Nephron (organoid): ENCODE results near the gene R3HDM2.

Experiments used
- H3K27ac Mint-ChIP-seq, 3 experiments: 2 replicates each; pipeline ENCODE4 v1.8.0; 2020; ENCODE audit warnings: mixed read lengths in 3 of 3, mild to moderate bottlenecking in 2 of 3, moderate library complexity in 1 of 3
- H3K27me3 Mint-ChIP-seq: 2 replicates; pipeline ENCODE4 v1.8.0; 2021; ENCODE audit warnings: low read depth, mild to moderate bottlenecking, moderate library complexity, mixed read lengths
- H3K36me3 Mint-ChIP-seq: 2 replicates; pipeline ENCODE4 v1.8.0; 2020; ENCODE audit warnings: low read depth, mixed read lengths
- H3K4me1 Mint-ChIP-seq: 2 replicates; pipeline ENCODE4 v1.8.0; 2020; ENCODE audit warnings: mixed read lengths
- H3K4me3 Mint-ChIP-seq, 3 experiments: 2 replicates each; pipeline ENCODE4 v1.8.0; 2020; ENCODE audit warnings: mild to moderate bottlenecking in 3 of 3, mixed read lengths in 3 of 3, moderate library complexity in 2 of 3
- H3K9me3 Mint-ChIP-seq: 2 replicates; pipeline ENCODE4 v1.8.0; 2020; ENCODE audit warnings: mixed read lengths
- CTCF ChIP-seq, 3 experiments: fragments of 200-600 bp; sonication (generic); IDR thresholded peaks; one replicate each; pipeline ENCODE4 v1.5.0; 2021; ENCODE audit warnings: antibody characterized with exemption in 3 of 3; ENCODE audit not compliant: unreplicated experiment in 3 of 3

Gene R3HDM2

DNA sequence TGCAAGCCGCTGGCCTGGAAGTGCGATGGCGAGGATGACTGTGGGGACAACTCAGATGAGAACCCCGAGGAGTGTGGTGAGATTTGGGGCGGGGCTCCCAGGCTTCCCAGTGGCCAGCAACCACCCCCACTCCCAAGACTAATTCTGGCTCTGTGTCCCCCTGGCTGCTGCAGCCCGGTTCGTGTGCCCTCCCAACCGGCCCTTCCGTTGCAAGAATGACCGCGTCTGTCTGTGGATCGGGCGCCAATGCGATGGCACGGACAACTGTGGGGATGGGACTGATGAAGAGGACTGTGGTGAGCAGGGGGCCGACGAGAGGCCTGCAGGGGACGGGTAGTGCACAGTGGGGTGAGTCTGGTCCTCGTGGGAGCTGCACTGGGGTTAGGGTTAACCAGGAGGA lies 226.4 kb downstream of the R3HDM2 start:
- Mint-ChIP-seq H3K9me3 (no peaks in the 10 kb centered on the region), H3K27me3 (no peaks in the 10 kb centered on the region), H3K4me1 (no peaks in the 10 kb centered on the region), H3K4me3 (no peak overlapping the region), H3K36me3 (peaks cover 47% of the 10 kb centered on the region), H3K27ac (no peak overlapping the region)
- no peak for TF ChIP-seq CTCF (IDR thresholded peaks at IDR 0.05; ENCODE audit: unreplicated experiment in 3 of 3)

DNA sequence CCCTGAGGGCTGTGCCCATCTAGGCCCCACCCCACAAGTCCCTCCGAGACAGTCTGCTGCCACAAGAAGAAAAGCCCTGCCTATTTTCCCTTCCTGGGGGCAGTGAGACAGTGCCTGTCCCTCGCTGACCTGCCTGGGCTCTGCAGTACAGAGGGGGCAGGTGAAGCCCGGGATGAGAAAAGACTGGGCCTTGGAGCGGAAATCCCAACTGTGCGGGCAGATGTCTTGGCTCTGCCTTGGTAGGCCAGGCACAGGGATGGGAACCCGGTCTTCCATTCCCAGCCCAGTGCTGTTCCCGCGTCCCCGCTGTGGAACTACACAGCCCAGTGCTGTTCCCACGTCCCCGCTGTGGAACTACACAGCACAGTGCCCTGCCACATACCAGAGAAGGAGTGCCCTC lies 227.1 kb downstream of the R3HDM2 start:
- no peak overlapping the region for H3K4me3 Mint-ChIP-seq
- peaks cover 43% of the 10 kb centered on the region for H3K36me3 Mint-ChIP-seq
- H3K4me1 Mint-ChIP-seq = no peaks in the 10 kb centered on the region
- no peak for TF ChIP-seq CTCF (IDR thresholded peaks at IDR 0.05; ENCODE audit: unreplicated experiment in 3 of 3)
- no peaks in the 10 kb centered on the region for H3K27me3 Mint-ChIP-seq
- H3K9me3 Mint-ChIP-seq = no peaks in the 10 kb centered on the region
- H3K27ac Mint-ChIP-seq = no peak overlapping the region
